ENCODE measurements around the gene MAN1A1. TPM values are rescaled to one million over a fixed set of nuclear protein-coding genes. Genes with fewer than 3 reads are reported as not detected.

Gene MAN1A1
- total and polyA plus RNA-seq, 2 of the 8 experiments (the other 6 are each of a cell fraction or from before 2014, with no cell fraction given): 1.8 to 5.4 TPM

DNA sequence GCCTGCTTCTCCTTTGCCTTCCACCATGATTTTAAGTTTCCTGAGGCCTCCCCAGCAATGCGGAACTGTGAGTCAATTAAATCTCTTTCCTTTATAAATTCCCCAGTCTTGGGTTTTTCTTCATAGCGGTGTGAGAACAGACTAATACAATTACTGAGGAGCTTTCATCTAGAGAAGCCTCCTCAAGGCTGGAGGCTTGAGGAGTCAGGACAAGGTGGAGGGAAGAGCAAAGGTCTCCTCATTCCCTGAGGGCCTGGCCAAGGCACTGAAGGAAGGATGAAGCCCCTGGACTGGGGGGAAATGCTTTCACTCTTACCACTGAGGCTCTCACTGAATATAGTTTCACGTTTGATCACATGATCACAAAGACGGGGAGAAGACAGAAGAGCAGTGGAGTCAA, 118.2 kb downstream of the MAN1A1 start:
- no peak overlapping the region for H3K56ac ChIP-seq (replicated peaks; ENCODE audit: insufficient read length, low read depth, low read length)
- H2BK15ac ChIP-seq (ENCODE audit: low read length): no peak overlapping the region
- H3K4me1 ChIP-seq (replicated peaks in 1 of 4; ENCODE audit: control insufficient read depth in 3 of 4, insufficient read depth in 4 of 4, low read length in 3 of 4): no peaks in the 10 kb centered on the region
- H3K27ac ChIP-seq (ENCODE audit: low read depth, low read length): no peak overlapping the region
- H2BK20ac ChIP-seq (ENCODE audit: low read length): no peak overlapping the region
- no peak overlapping the region for H3K9ac ChIP-seq (replicated peaks in 1 of 4; ENCODE audit: extremely low read depth in 1 of 4, low read depth in 3 of 4, low read length in 3 of 4)
- no peak overlapping the region for H4K91ac ChIP-seq (replicated peaks; ENCODE audit: insufficient read length, low read length)
- no peak overlapping the region for H3K23ac ChIP-seq (ENCODE audit: insufficient read length)
- H3K9me3 ChIP-seq (ENCODE audit: insufficient read depth in 2 of 2, low read depth in 1 of 2, low read length in 1 of 2): no peaks in the 10 kb centered on the region
- no peak overlapping the region for H2AFZ ChIP-seq (ENCODE audit: low read length)
- H3K14ac ChIP-seq (ENCODE audit: insufficient read length): no peak overlapping the region
- H3K79me2 ChIP-seq (ENCODE audit: control insufficient read depth in 1 of 2, insufficient read depth in 2 of 2, low read length in 2 of 2): no peaks in the 10 kb centered on the region
- FAIRE-seq (no peak), DNase-seq (ENCODE audit: low read depth in 1 of 2, low spot score in 2 of 2) (no peak)
- no peaks in the 10 kb centered on the region for H3K23me2 ChIP-seq (ENCODE audit: low read depth, low read length)
- H3K4ac ChIP-seq (replicated peaks; ENCODE audit: insufficient read length, low read depth, low read length): no peak overlapping the region
- POLR2A ChIA-PET (ENCODE audit: partially characterized antibody): no interaction called here
- no peak overlapping the region for H4K5ac ChIP-seq (ENCODE audit: insufficient read length, low read depth, low read length)
- H3K4me2 ChIP-seq (ENCODE audit: insufficient read depth in 1 of 2, low read depth in 2 of 2, low read length in 2 of 2): no peak overlapping the region
- no peak overlapping the region for H3K18ac ChIP-seq (ENCODE audit: extremely low read depth, low read length)
- H2BK120ac ChIP-seq (replicated peaks; ENCODE audit: low read depth, low read length): no peak overlapping the region
- H3K36me3 ChIP-seq (ENCODE audit: control insufficient read depth in 2 of 4, insufficient read depth in 4 of 4, low read length in 3 of 4): no peaks in the 10 kb centered on the region; a peak in 1 of 8 replicates
- no peak overlapping the region for H2AK5ac ChIP-seq (ENCODE audit: low read depth, low read length)
- H4K20me1 ChIP-seq (replicated peaks in 1 of 2; ENCODE audit: control insufficient read depth in 1 of 2, insufficient read depth in 2 of 2, low read length in 2 of 2): no peaks in the 10 kb centered on the region
- no peaks in the 10 kb centered on the region for H3K79me1 ChIP-seq (ENCODE audit: low read depth, low read length)
- H2BK5ac ChIP-seq (ENCODE audit: low read depth, low read length): no peak overlapping the region
- WGBS, 2 experiments (ENCODE audit: extremely low coverage in 1 of 2, insufficient coverage in 1 of 2, insufficient read length in 1 of 2, insufficient replicate concordance in 2 of 2, low coverage in 1 of 2, low lambda C conversion rate in 2 of 2, missing lambda C conversion rate in 1 of 2): 90% methylated on average over 4 of the region's 4 CpGs; no CpG with 5 or more reads in 1 of the 2 experiments
- CTCF ChIA-PET (ENCODE audit: partially characterized antibody): no interaction called here
- H3K4me3 ChIP-seq (ENCODE audit: extremely low read depth in 1 of 4, insufficient read depth in 2 of 4, low read depth in 3 of 4, low read length in 4 of 4): no peak overlapping the region
- H2BK12ac ChIP-seq (ENCODE audit: low read depth, low read length): no peak overlapping the region
- no peaks in the 10 kb centered on the region for H3K27me3 ChIP-seq (replicated peaks in 1 of 4; ENCODE audit: control insufficient read depth in 3 of 4, extremely low read depth in 1 of 4, insufficient read depth in 3 of 4, low read length in 3 of 4)
- H4K8ac ChIP-seq (ENCODE audit: extremely low read depth, insufficient read depth, low read length): no peak overlapping the region
- TF ChIP-seq KDM4A (IDR thresholded peaks at IDR 0.05; ENCODE audit: low read depth, low read length, severe bottlenecking): no peak
- no peak for TF ChIP-seq ATF3 (IDR thresholded peaks at IDR 0.05; ENCODE audit: insufficient read depth, low read depth, low read length)
- no peak for TF ChIP-seq SIRT6 (IDR thresholded peaks at IDR 0.05; ENCODE audit: low read length)
- TF ChIP-seq NRF1 (IDR thresholded peaks at IDR 0.05; ENCODE audit: low read depth, low read length): no peak
- no peak for TF ChIP-seq SIN3A (conservative IDR thresholded peaks at IDR 0.05 in 1 of 2, IDR thresholded peaks at IDR 0.05 in 1 of 2; ENCODE audit: low read depth in 1 of 2, low read length in 2 of 2)
- TF ChIP-seq CBX8 (IDR thresholded peaks at IDR 0.05; ENCODE audit: borderline replicate concordance, low read depth, low read length): no peak
- TF ChIP-seq TEAD4 (IDR thresholded peaks at IDR 0.05; ENCODE audit: low read depth, low read length): no peak
- TF ChIP-seq TCF12 (IDR thresholded peaks at IDR 0.05; ENCODE audit: low read depth, low read length): no peak
- TF ChIP-seq BCL11A (IDR thresholded peaks at IDR 0.05; ENCODE audit: low read depth in 2 of 2, low read length in 2 of 2): no peak
